ENCODE data around the gene PRIM2.
"Not testable (repeated sequence)": the region's sequence is repeated elsewhere in the genome, so short reads cannot be mapped to it uniquely, and the experiment has no call there.

The PRIM2 gene

DNA sequence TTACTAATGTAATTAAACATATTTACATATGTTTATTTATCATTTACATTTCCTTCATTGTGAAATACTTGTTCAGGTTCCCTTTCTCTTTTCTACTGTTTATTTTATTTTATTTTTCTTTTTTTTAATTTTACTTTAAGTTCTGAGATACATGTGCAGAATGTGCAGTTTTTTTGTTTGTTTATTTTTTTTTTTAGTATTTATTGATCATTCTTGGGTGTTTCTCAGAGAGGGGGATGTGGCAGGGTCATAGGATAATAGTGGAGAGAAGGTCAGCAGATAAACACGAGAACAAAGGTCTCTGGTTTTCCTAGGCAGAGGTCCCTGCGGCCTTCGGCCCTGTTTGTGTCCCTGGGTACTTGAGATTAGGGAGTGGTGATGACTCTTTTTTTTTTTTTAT lies 8.7 kb upstream of the PRIM2 start:
- not testable (repeated sequence) for DNase-seq (ENCODE audit: low spot score); FAIRE-seq

DNA sequence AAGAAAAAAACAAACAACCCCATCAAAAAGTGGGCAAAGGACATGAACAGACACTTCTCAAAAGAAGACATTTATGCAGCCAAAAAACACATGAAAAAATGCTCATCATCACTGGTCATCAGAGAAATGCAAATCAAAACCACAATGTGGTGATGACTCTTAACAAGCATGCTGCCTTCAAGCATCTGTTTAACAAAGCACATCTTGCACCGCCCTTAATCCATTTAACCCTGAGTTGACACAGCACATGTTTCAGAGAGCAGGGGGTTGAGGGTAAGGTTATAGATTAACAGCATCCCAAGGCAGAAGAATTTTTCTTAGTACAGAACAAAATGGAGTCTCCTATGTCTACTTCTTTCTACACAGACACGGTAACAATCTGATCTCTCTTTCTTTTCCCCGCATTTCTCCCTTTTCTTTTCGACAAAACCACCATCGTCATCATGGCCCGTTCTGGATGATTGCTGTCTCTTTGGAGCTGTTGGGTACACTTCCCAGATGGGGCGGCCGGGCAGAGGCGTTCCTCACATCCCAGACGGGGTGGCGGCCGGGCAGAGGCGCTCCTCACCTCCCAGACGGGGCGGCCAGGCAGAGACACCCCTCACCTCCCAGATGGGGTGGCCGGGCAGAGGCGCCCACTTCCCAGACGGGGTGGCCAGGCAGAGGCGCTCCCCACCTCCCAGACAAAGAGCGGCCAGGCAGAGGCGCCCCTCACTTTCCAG lies 7.2 kb upstream of the PRIM2 start:
- FAIRE-seq; DNase-seq (ENCODE audit: low spot score): not testable (repeated sequence)

DNA sequence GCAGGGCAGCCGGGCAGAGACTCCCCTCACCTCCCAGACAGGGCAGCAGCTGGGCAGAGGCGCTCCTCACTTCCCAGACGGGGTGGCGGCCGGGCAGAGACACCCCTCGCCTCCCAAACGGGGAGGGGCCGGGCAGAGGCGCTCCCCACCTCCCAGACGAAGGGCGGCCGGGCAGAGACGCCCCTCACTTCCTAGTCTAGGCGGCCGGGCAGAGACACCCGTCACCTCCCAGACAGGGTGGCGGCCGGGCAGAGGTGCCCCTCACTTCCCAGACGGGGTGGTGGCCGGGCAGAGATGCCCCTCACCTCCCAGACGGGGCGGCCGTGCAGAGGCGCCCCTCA lies 6.6 kb upstream of the PRIM2 start:
- no peak for FAIRE-seq

DNA sequence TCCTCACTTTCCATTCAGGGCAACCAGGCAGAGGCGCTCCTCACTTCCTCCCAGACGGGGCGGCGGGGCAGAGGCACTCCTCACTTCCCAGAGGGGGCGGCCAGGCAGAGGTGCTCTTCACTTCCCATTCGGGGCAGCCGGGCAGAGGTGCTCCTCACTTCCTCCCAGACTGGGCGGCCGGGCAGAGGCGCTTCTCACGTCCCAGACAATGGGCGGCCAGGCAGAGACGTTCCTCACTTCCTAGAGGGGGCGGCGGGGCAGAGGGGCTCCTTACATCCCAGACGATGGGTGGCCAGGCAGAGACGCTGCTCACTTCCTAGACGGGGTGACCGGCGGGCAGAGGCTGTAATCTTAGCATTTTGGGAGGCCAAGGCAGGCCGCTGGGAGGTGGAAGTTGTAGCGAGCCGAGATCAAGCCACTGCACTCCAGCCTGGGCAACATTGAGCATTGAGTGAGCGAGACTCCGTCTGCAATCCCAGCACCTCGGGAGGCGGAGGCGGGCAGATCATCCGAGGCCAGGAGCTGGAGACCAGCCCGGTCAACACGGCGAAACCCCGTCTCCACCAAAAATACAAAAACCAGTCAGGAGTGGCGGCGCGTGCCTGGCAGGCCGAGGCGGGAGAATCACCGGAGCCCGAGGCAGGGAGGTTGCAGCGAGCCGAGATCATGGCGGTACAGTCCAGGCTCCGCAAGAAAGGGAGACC lies 6.0 kb upstream of the PRIM2 start:
- not testable (repeated sequence) for DNase-seq (ENCODE audit: low spot score); FAIRE-seq

More for the DNA sequence above, 6.6 kb upstream of the PRIM2 start:
- no peak for DNase-seq (ENCODE audit: low spot score)

DNA sequence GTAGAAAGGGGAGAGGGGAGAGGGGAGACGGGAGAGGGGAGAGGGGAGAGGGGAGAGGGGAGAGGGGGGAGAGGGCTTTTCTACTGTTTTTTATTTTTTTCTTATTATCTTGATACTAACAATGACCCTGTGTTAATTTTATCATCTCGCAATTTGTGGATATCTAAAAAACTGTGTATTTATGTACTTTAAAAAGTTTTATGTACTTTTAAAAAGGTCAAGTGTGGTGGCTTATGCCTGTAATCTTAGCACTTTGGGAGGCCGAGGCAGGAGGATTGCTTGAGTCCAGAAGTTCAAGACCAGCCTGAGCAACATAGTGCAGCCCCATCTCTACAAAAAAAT lies 5.5 kb upstream of the PRIM2 start:
- FAIRE-seq (no peak), DNase-seq (ENCODE audit: low spot score) (no peak)

DNA sequence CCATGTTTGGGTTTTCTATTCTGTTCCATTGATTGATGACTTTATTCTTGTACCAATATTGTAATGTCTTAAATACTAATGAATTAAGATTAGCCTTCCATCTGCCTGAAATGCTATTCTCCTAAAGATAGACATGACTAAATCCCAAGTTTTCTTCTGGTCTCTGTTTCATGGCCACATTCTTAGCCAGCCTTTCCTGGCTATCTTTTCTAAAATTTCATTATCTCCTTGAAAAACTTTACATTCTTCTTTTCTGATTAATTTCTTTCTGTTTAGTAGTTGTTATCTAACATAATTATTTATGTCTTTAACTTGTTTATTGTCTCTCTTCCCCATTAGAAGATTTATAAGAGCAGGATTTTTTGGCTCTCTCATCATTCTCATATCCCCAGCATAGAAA lies 4.4 kb upstream of the PRIM2 start:
- DNase-seq (ENCODE audit: low spot score): no peak
- FAIRE-seq: no peak

DNA sequence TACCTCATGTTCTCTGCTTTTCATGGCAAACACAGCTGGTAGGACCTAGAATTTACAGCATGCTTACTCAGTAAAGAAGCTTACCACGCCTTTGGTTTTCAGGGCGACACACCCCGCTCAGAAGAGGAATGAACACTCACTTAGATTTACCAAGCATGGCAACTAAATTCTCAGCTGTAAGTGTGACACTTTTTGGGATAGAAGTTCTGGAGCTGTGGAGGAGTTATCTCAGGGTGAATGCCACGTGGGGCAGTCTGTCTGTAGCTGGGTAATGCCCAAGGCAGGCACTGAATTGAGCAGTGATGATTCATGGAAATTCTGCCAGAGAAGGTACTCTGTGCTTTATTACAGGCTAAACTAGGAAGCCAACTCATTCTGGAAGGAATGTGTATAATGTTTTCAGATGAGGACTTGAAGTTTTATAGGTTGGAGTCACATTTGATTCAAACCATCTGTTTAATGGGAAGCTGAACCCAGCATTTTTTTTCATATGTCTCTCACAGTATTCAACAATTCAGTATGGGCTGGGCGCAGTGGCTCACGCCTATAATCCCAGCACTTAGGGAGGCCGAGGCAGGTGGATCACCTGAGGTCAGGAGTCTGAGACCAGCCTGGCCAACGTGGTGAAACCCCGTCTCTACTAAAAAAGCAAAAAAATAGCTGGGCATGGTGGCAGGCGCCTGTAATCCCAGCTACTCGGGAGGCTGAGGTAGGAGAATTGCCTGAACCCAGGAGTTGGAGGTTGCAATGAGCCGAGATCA lies 3.5 kb upstream of the PRIM2 start:
- FAIRE-seq (peak; percentile 77), DNase-seq (ENCODE audit: low spot score) (peak; percentile 87)

DNA sequence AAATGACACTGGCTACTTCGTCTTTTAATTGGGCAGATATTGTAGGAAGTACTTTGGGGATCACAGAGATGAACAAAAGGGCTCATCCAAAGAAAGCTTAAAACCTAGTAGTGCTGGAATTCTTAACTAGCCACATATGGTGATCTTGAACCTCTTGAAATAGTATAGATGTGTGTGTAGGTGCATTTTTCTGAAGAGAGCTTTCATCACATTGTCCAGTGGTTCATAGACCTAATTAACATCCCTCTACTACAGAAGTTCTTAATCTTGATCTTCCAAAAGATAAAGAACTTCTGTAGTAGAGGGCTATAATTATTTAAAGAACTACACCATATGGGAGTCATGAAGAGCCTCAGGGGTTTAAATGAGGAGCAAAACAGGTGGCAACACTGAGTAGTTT lies 2.3 kb upstream of the PRIM2 start:
- FAIRE-seq (no peak), DNase-seq (ENCODE audit: low spot score) (no peak)

DNA sequence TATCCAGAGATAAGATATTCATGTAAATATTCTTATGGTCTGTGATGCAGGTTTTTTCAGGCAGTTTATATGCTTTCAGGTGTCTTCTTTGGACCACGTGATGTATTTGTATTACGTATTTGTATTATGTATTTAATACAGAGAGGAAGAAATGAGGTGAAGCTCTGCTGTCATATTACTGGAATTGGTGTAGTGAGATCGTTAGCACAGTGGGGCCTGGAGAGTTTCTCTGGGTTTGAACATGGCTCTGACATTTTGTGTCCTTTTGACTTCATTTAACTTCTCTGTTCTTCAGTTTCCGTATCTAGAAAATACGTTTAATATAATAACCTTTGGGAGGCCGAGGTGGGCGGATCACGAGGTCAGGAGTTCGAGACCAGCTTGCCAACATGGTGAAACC lies 1.6 kb upstream of the PRIM2 start:
- DNase-seq (ENCODE audit: low spot score) (no peak), FAIRE-seq (no peak)

DNA sequence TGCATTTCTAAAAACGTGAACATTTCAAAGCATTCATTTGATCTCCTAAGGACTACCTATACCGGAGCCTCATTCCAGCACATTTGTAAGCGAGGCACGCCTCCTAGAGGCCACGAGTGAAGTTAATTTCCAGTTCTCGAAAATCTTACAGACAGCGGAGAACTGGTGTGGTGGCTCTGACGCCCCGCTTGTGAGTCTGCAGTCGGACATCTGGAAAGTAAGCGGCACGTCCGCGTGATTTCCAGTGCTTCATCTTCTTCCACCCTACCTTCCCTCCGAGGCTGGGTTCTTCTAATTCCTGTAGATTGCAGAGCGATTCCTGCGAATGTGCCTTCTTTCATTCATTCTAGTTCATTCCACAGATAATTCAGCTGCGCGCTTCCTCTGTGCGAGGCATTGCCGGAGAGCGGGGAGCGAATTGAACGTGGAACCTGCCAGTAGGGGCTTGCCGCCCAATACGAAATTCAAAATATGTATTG lies 810 bp upstream of the PRIM2 start:
- DNase-seq (ENCODE audit: low spot score) (peak; percentile 85), FAIRE-seq (peak; percentile 66)

DNA sequence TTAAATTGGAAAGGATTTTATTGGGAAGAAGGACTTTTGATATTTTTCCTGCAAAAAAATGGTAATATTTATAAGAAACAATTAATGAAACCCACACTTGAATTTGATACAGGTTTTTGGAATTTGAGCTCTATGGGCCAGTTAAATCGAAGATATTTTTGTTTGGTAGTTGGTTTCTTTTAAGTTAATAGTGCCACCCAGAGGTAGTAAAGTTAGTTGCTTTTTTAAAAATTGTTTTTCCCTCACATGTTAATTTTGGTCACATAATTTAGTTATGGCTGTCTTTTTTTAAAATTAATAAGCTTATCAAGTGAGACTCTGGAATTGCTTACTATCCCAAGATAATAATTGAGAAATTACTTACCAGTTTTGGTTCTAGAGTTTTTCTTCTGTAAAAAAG lies 7.1 kb downstream of the PRIM2 start:
- DNase-seq (ENCODE audit: low spot score): no peak
- no peak for FAIRE-seq

DNA sequence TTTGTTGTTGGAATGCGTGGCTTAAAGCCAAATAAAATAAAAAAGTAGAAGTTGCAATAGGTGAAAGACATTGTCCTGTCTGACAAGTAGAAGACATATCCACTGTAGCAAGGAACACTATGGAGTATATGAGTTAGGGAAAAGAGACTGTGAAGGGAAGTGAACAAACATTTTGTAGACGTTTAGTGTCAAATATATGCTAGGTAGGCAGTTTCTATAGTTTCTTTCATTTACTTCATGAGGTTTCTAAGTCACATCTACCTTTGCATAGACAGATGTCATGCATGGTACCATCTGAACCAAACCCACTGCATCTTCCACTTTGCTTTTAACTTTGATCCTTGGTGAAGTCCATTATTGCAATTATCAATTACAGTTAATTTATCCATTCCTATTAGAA lies 9.9 kb downstream of the PRIM2 start:
- no peak for FAIRE-seq
- no peak for DNase-seq (ENCODE audit: low spot score)

DNA sequence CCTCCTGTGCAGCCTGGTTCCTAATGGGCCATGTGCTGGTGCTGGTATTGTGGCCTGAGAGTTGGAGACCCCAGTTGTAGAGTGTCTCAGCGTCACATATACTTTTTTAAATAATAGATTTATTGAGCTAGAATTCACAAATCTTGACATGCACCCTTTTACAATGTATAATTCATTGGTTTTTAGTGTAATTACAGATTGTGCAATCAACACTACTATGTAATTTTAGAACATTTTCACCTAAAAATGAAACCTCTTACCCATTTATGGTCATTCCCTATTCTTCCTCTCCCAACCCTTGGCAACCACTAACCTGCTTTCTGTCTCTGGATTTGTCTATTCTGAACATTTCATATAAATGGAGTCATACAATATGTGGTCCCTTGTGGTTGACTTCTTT lies 10.6 kb downstream of the PRIM2 start:
- no peak for FAIRE-seq
- DNase-seq (ENCODE audit: low spot score): no peak

DNA sequence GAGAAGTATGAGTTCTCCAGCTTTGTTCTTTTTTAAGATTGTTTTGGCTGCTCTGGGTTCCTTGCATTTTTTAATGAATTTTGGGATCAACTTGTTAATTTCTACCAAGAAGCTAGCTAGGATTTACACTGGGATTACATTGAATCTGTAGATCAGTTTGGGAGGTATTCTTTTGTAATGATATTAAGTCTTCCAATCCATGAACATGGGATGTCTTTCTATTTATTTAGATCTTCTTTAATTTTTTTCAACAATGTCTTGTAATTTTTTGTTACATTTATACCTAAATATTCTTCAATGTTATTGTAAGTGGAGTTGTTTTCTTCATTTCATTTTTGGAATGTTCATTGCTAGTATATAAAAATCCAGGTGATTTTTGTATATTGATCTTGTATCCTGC lies 12.5 kb downstream of the PRIM2 start:
- no peak for FAIRE-seq
- no peak for DNase-seq (ENCODE audit: low spot score)

DNA sequence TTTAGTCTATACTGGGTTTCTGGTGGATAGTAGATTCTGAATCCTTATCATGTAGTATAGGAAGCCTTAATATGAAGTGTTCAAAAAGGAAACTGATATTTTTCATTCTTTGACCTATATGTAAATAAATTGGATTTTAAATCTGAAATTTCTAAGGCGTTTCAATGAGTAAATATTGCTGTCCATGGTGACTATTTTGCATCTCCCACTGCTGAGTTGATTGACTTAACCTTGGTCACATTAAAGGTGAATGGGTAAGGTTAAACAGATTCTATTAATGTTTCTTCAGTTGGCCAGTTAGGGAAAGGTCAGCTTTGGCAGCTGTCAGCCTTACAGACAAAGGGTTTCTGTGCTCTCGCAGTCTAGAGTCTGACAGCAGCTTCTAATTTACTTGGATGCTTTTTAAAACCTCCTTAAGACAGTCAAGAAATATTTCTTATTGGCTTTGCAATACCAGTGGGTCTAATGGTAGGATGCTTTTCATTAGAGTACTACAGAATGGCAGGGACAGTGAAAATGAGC lies 24.8 kb downstream of the PRIM2 start:
- DNase-seq (ENCODE audit: low spot score): no peak
- no peak for FAIRE-seq

DNA sequence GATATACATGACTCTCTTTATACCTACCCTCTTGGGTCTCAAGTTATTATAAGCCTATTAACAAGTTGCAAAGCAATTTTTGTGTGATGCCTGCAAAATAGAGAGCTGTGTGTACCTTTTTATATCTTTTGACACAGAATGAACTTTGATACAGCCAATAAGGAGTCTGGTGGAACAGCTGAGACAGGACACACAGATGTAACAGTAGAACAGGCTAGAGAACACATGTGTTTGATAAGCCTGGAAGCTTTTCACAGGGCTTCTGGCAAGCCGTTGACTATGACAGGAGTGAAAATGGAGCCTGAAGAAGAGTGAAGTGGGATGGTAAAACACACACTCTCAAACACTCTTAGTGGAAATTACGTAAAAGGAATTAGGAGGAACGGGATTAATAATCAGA lies 25.9 kb downstream of the PRIM2 start:
- DNase-seq (ENCODE audit: low spot score); FAIRE-seq: not testable (repeated sequence)

DNA sequence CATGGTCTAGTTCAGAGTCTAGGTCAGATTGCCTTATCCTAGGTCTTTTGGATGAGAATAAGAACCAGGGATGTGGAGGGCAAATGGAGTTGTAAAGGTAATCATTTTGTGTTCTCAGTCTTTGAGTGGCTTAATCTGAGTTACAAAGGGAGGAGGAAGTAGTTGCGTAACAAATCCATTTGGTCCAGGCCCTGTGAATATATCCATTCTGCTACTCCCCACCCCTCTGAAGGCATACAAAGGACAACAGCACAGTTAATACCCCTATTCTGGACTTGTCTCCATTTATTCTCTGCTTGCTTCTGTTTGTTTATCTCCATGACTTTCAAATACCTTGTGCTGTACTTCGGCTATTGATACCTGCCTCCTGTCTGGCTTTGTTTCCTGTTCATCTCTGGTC lies 29.3 kb downstream of the PRIM2 start:
- not testable (repeated sequence) for DNase-seq (ENCODE audit: low spot score); FAIRE-seq

DNA sequence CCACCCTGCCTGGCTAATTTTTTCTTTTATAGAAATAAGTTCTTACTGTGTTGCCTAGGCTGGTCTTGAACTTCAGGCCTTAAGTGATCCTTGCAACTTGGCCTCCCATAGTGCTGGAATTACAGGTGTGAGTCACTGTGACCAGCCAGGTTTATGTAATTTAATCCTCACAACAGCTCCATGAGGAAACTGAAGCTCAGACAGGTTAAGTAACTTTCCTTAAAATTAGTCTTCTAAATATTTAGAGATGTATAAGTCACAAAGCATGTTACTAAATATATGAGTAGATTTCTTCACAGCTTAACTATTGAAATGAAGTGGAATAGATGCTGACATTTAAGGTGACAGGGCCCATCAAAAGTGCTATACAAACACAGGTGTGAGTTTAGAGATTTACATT lies 30.2 kb downstream of the PRIM2 start:
- not testable (repeated sequence) for FAIRE-seq; DNase-seq (ENCODE audit: low spot score)

DNA sequence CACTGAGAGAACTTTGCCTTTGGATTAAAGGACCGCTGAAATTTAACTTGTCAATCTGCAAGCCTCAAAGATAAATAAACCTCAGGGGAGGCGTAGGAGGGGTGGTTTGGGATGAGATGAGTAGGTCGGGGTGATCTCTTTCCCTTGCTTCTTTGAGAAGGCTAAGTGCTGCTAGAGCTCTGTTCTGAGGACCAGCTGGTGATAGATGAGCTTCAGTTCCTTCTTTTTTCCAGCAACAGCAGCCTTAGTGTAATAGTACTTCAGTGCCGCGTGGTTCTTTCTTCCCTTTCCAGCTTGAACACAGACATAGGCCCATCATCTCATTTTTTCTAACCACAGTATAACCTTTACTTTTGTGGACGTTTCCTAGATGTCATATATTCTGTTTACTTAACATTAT lies 33.0 kb downstream of the PRIM2 start:
- FAIRE-seq; DNase-seq (ENCODE audit: low spot score): not testable (repeated sequence)

DNA sequence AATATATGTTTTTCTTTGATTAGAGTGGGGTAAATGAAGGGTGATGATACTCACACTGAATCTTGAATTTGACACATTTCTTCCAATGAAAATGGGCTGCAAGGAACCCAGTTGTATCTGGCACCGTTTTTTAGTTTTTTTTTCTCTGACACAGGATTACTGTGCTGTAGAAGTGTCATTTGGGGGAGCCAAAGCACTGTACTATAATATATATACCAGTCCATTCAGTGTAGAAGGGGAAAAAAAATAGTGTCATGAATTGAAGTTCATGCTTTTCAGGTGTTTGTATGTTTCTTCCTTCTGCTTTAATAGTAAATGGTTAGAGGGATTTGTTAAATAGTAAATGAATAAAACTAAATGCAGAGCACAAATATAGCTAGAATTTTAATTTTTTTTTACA lies 35.2 kb downstream of the PRIM2 start:
- not testable (repeated sequence) for FAIRE-seq; DNase-seq (ENCODE audit: low spot score)

DNA sequence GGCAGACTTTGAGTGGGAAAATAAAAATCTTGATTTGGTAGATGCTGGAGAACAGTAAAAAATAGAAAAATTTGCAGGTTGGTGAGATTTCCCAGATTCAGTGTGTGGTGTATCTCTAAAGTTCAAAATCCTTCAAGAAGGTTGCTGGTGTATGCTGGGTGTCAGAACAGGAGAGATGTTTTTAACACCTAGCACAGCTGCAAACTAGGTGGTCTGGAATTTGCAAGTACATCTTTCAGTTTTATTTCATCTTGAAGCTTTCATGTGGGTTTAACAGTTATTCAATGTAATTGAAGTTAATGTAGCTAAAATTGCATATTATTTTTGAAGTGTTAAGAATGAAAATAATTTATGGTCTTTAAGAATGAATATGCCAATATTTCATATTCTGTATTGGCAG lies 40.9 kb downstream of the PRIM2 start:
- FAIRE-seq: not testable (repeated sequence)

DNA sequence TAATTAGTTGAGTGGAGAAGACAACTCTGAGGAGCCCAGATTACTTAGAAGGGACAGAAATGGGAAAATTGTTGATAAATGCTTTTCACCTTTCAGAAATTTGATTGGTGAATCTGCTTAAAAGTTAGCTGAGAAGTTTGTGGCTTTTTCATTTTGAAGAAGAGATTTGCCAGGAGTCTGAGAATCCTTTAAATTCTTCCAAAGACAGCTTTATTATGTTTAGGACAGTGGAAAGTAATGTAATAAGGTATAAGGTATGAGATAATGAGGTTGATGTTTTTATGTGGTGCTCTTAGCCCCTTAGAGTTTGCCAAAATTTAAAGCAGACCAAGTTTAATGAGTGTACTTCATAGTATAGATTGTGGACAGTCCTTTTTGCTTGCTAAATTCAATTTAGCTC lies 42.3 kb downstream of the PRIM2 start:
- not testable (repeated sequence) for DNase-seq (ENCODE audit: low spot score); FAIRE-seq

More for the DNA sequence above, 40.9 kb downstream of the PRIM2 start:
- not testable (repeated sequence) for DNase-seq (ENCODE audit: low spot score)

Measured in urothelium cell line (cell line).